K562 (cell line): ENCODE data around the gene DDX43. TPM values are rescaled to one million over a fixed set of nuclear protein-coding genes. Genes with fewer than 3 reads are reported as not detected.
A peak's percentile ranks its signal among the peaks of the same experiment; 100 is the strongest.

Source experiments
- ATF7 ChIP-seq: fragments of 450-650 bp; IDR thresholded peaks from 2 replicates; pipeline ENCODE4 v1.7.1; 2014; ENCODE audit warnings: mild to moderate bottlenecking, moderate library complexity
- BRD4 ChIP-seq: fragments of 200-600 bp; sonication (generic); IDR thresholded peaks from 2 replicates; pipeline ENCODE4 v1.6.1; 2017; ENCODE audit warnings: inconsistent platforms
- CBX1 ChIP-seq: sonication (generic); IDR thresholded peaks from 2 replicates; pipeline ENCODE4 v1.6.1; 2016; ENCODE audit warnings: antibody characterized with exemption, low read depth, mild to moderate bottlenecking
- CBX3 ChIP-seq, 2 experiments: IDR thresholded peaks; 1 replicate in 1 of 2; 2 replicates in 1 of 2; pipeline ENCODE4 v1.6.1; 2012; ENCODE audit warnings: inconsistent platforms in 2 of 2, low read length in 2 of 2, borderline replicate concordance in 1 of 2, control low read depth in 1 of 2
- CHD4 ChIP-seq: fragments of 200-600 bp; sonication (generic); IDR thresholded peaks from 3 replicates; pipeline ENCODE4 v1.6.1; 2012; ENCODE audit warnings: low read depth, mild to moderate bottlenecking, mixed read lengths, low read length, inconsistent platforms; ENCODE audit not compliant: insufficient read depth, insufficient replicate concordance, poor library complexity, severe bottlenecking
- DNMT1 ChIP-seq: fragments of 450-650 bp; IDR thresholded peaks from 2 replicates; pipeline ENCODE4 v1.6.1; 2016; ENCODE audit warnings: antibody characterized with exemption, mild to moderate bottlenecking
- EP300 ChIP-seq: IDR thresholded peaks from 2 replicates; pipeline ENCODE4 v1.6.1; 2012; ENCODE audit warnings: low read length, improper control_type of control experiment
- EP400 ChIP-seq: fragments of 450-650 bp; IDR thresholded peaks from 2 replicates; pipeline ENCODE4 v1.6.1; 2017; ENCODE audit warnings: antibody characterized with exemption, mild to moderate bottlenecking, moderate library complexity
- FOXK2 ChIP-seq, 2 experiments: fragments of 450-650 bp; IDR thresholded peaks in 1 of 2; conservative IDR thresholded peaks in 1 of 2; 2 replicates each; pipeline ENCODE4 v1.6.1; 2016; ENCODE audit warnings: low read depth in 2 of 2, mild to moderate bottlenecking in 1 of 2
- GMEB1 ChIP-seq: fragments of 250-450 bp; sonication (Bioruptor Pico); IDR thresholded peaks from 2 replicates; pipeline ENCODE4 v1.4.0; 2020; ENCODE audit warnings: mild to moderate bottlenecking
- NFIC ChIP-seq: fragments of 450-650 bp; IDR thresholded peaks from 2 replicates; pipeline ENCODE4 v1.6.1; 2017; ENCODE audit warnings: mild to moderate bottlenecking, inconsistent platforms
- NR2C2 ChIP-seq, 2 experiments: fragments of 200-800 bp in 1 of 2; sonication (Bioruptor generic) in 1 of 2; sonication (generic) in 1 of 2; formaldehyde crosslinking in 1 of 2; IDR thresholded peaks; 2 replicates each; pipeline versions ENCODE4 v1.6.1 to v1.8.0; 2016 to 2022; ENCODE audit warnings: mild to moderate bottlenecking in 1 of 2, missing compliant biosample characterization in 1 of 2, missing genetic modification characterization in 1 of 2, missing genetic modification reagents in 1 of 2
- RAD51 ChIP-seq: fragments of 450-650 bp; IDR thresholded peaks from 2 replicates; pipeline ENCODE4 v1.7.1; 2016; ENCODE audit warnings: low read depth, mild to moderate bottlenecking, borderline replicate concordance
- SMARCE1 ChIP-seq: fragments of 450-650 bp; IDR thresholded peaks from 2 replicates; pipeline ENCODE4 v1.7.1; 2016; ENCODE audit warnings: mild to moderate bottlenecking
- TBP ChIP-seq: optimal IDR thresholded peaks from 2 replicates; pipeline ENCODE3; 2011; ENCODE audit warnings: low read depth, low read length, improper control_type of control experiment
- TCFL5 ChIP-seq: fragments of 250-450 bp; sonication (Bioruptor Pico); conservative IDR thresholded peaks from 2 replicates; pipeline ENCODE4 v1.6.1; 2021; ENCODE audit warnings: mild to moderate bottlenecking, moderate library complexity, matching md5 sums
- ZBED1 ChIP-seq: IDR thresholded peaks from 2 replicates; pipeline ENCODE4 v1.6.1; 2014
- ZFPM2 ChIP-seq: fragments of 250-450 bp; sonication (Bioruptor Pico); IDR thresholded peaks from 2 replicates; pipeline ENCODE4 v1.5.1; 2022; ENCODE audit warnings: mild to moderate bottlenecking
- ZNF165 ChIP-seq: fragments of 250-450 bp; sonication (Bioruptor Pico); IDR thresholded peaks from 2 replicates; pipeline ENCODE4 v1.4.0; 2020; ENCODE audit warnings: borderline replicate concordance
- ZNF592 ChIP-seq: fragments of 450-650 bp; IDR thresholded peaks from 2 replicates; pipeline ENCODE4 v1.6.1; 2017; ENCODE audit warnings: antibody characterized with exemption, mild to moderate bottlenecking
- polyA plus RNA-seq, 8 experiments: library from polyadenylated mRNA; depleted of rRNA in 4 of 8; stranded (reverse) in 5 of 8; unstranded in 3 of 8; fragments of >200 nt; fragmentation: Nextera tagmentation in 2 of 8; fragmentation: Illumina TruSeq in 1 of 8; extraction: Ambion mirVana in 2 of 8; extraction: Trizol in 1 of 8; gene quantifications; 2 replicates each; pipeline versions ENCODE4 v1.2.1 to v1.2.3, GENCODE V29; 2011 to 2014; ENCODE audit warnings: inconsistent platforms in 1 of 8, missing spikeins in 1 of 8
- total RNA-seq, 7 experiments: library from RNA; depleted of rRNA in 6 of 7; stranded (reverse); fragments of >200 nt in 6 of 7; fragmentation: Illumina TruSeq in 2 of 7; extraction: Trizol in 2 of 7; gene quantifications; 2 replicates each; pipeline versions ENCODE4 v1.2.1 to v1.2.3, GENCODE V29; 2011 to 2021; ENCODE audit warnings: low replicate concordance in 1 of 7
- TF ChIP-seq, protein P1 (sequence below): fragments of 250-450 bp; sonication (Bioruptor Pico); IDR thresholded peaks from 2 replicates; pipeline ENCODE4 v1.8.0; 2022; ENCODE audit warnings: inconsistent platforms, mild to moderate bottlenecking, moderate library complexity, borderline replicate concordance

Gene DDX43
- total and polyA plus RNA-seq, 9 of the 15 experiments (the other 6 are each of a cell fraction or from before 2014, with no cell fraction given), result 0.07 to 0.88 (median 0.25) TPM

DNA sequence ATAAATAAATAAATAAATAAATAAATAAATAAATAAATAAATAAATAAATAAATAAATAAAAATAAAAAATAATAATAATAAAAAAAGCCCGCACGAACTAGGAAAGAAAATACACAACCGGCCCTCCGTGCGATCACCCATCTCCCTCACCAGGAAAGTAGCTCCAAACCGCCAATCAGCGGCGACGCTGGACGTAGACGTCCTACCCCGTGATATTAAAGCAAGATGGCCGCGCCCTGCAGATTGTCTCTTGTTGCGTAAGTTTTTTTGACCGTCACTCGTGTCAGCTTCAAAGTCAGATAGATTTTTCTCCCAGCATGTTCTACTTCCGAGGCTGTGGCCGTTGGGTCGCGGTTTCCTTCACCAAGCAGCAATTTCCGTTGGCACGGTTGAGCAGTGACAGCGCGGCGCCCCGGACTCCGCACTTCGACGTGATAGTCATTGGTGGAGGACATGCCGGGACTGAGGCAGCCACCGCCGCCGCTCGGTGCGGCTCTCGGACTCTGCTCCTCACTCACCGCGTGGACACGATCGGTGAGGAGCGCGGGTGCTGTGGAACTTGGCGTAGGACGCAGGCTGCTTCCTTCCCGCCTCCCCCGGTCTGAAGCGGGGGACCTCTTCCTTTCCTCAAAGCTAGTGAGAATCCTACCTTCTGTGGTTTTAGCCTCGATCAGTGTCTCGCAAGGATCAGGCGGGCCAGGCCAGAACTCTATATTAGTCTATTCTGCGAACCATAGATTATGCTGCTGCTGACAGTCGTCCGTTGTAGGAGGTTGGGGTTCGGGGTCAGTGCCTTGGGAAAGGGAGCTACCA is 67.1 kb downstream of the DDX43 start, which contains the start of gene MTO1 (continued):
- TF ChIP-seq NR2C2 (CRISPR knock-in tag; IDR thresholded peaks at IDR 0.05) (peak; percentile 75), NR2C2 (tag; IDR thresholded peaks at IDR 0.05) (peak; percentile 53; the same call in 1 of the 2 replicates), ATF7 (peak; percentile 83), EP300 (0 out of 2 replicates have a peak, but pooled peaks have one; percentile 12), NFIC (peak; percentile 58), GMEB1 (CRISPR knock-in tag) (peak; percentile 96), BRD4 (peak; percentile 84; the same call in 1 of the 2 replicates), ZNF165 (CRISPR knock-in tag) (no peak), ZNF592 (0 out of 2 replicates have a peak, but pooled peaks have one; percentile 29), RAD51 (no peak), DNMT1 (0 out of 2 replicates have a peak, but pooled peaks have one; percentile 72), CHD4 (no peak), CBX3 (IDR thresholded peaks at IDR 0.05; ENCODE audit: borderline replicate concordance in 1 of 2, low read length in 2 of 2) (0 out of 3 replicates have a peak, but pooled peaks of 1 of the 2 experiments have one; percentile 66), EP400 (peak; percentile 97), ZBED1 (0 out of 2 replicates have a peak, but pooled peaks have one; percentile 29), TCFL5 (no peak), FOXK2 (conservative IDR thresholded peaks at IDR 0.05 in 1 of 2, IDR thresholded peaks at IDR 0.05 in 1 of 2; ENCODE audit: low read depth in 2 of 2) (peak; percentile 71 to 95), TBP (peak; percentile 93), ZFPM2 (CRISPR knock-in tag) (no peak), SMARCE1 (peak; percentile 35; the same call in 1 of the 2 replicates), CBX1 (no peak)
- TF ChIP-seq, protein P1, sequence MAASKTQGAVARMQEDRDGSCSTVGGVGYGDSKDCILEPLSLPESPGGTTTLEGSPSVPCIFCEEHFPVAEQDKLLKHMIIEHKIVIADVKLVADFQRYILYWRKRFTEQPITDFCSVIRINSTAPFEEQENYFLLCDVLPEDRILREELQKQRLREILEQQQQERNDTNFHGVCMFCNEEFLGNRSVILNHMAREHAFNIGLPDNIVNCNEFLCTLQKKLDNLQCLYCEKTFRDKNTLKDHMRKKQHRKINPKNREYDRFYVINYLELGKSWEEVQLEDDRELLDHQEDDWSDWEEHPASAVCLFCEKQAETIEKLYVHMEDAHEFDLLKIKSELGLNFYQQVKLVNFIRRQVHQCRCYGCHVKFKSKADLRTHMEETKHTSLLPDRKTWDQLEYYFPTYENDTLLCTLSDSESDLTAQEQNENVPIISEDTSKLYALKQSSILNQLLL, result no peak
